Hepatic stellate cell (primary cell): Measurements from ENCODE around the gene BHLHE23.
"Not testable (repeated sequence)": the region's sequence is repeated elsewhere in the genome, so short reads cannot be mapped to it uniquely, and the experiment has no call there.

Source experiments
- DNase-seq: peaks from one replicate; pipeline ENCODE4 v3.0.0; 2011; ENCODE audit warnings: low spot score

Gene BHLHE23

GRCh38 chr20:62961310-62961783 is 45.4 kb downstream of the BHLHE23 start:
- DNase-seq = no peak

GRCh38 chr20:62960446-62961309 is 46.1 kb downstream of the BHLHE23 start:
- not testable (repeated sequence) for DNase-seq

DNA sequence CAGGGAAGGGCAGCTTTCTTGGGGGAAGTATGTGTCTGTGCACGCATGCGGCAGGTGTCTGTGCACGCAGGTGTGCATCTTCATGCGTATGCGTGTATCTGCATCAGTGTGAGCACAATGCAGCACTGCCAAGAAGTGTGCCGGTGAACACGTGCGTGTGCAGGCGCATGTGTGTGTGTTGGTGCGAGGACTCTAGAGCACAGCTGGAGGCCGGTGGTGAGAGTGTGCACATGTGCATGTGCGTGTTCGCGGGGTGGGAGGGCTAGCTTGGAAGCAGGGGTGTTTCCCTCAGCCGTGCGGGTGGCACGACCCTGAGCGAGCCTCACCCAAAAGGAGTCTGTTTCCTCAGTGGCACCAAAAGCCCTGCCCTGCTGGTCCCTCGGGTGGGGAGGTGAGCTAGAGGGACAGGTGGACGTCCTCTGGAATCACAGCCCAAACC is 46.7 kb downstream of the BHLHE23 start:
- no peak for DNase-seq

- no peak for DNase-seq
These were observed 47.4 kb downstream of the BHLHE23 start for GRCh38 chr20:62959101-62959971.

DNA sequence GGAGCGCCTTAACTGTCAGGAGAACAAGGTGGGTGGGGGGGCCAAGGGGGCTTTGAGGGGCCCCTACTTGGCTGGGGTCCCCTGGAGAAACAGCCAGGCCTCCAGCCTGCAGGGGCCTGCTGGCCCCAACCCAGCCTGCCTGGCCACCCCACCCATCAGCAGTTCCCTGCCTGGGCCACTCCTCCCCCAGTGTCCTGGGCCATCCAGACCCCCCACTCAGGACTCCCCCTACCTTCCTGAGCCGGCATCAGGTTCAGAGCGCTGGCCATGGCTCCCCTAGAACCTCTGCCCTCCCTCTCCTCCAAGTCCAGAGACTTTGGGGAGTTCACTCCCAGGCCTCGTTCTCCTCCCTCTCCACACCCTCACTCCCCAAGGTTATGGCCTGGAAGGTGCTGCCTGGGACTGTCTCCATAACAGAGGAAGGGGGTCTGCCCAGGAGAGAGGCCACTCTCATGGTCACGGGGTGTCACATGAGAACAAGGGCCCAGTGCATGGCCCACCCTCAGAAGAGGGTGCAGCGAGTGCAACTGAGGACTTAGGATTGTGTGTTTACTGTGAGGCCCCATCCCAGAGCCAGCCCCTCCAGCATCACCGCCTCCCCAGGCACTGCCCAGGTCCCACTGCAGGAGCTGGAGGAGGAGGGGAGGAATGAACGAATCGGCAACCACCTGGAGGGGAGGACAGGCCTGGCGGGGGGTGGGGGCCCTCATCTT is 48.2 kb downstream of the BHLHE23 start:
- DNase-seq = no peak

GRCh38 chr20:62957136-62958117 is 49.3 kb downstream of the BHLHE23 start:
- DNase-seq = no peak

- no peak for DNase-seq
These were observed 50.2 kb downstream of the BHLHE23 start for GRCh38 chr20:62956387-62957135.
